ENCODE data around the gene KIAA0753.
"Not testable (repeated sequence)": the region's sequence is repeated elsewhere in the genome, so short reads cannot be mapped to it uniquely, and the experiment has no call there.

GRCh38 chr17:6655732-6656361 lies 15.3 kb upstream of the KIAA0753 start:
- not testable (repeated sequence) for TF ChIP-seq ZNF274 (IDR thresholded peaks at IDR 0.05; ENCODE audit: low read depth, low read length); YY1 (IDR thresholded peaks at IDR 0.05; ENCODE audit: insufficient read depth, insufficient read length); SUZ12 (IDR thresholded peaks at IDR 0.05; ENCODE audit: extremely low read depth, insufficient read depth, insufficient read length)
